Osteoblast (primary cell): ENCODE results near the gene EEF1A1. TPM values are rescaled to one million over a fixed set of nuclear protein-coding genes. Genes with fewer than 3 reads are reported as not detected.
A peak's percentile ranks its signal among the peaks of the same experiment; 100 is the strongest.
"Not testable (repeated sequence)": the region's sequence is repeated elsewhere in the genome, so short reads cannot be mapped to it uniquely, and the experiment has no call there.

Experiments used
- DNase-seq: peaks from one replicate; pipeline ENCODE4 v3.0.0; 2011; ENCODE audit warnings: low spot score, mixed read lengths; ENCODE audit not compliant: insufficient read length; ENCODE audit errors: missing footprints
- H2AFZ ChIP-seq: 2 replicates; pipeline ENCODE4 v1.6.0; 2011; ENCODE audit warnings: mild to moderate bottlenecking, low read length
- H3K27ac ChIP-seq: 2 replicates; pipeline ENCODE4 v1.5.1; 2011; ENCODE audit warnings: mild to moderate bottlenecking, low read depth, low read length, moderate library complexity
- H3K27me3 ChIP-seq: 2 replicates; pipeline ENCODE4 v1.6.0; 2012; ENCODE audit warnings: mild to moderate bottlenecking, control low read depth, inconsistent platforms, low read length, moderate library complexity; ENCODE audit not compliant: insufficient read depth
- H3K36me3 ChIP-seq: 2 replicates; pipeline ENCODE4 v1.5.1; 2011; ENCODE audit warnings: mild to moderate bottlenecking, low read length, control low read depth, moderate library complexity; ENCODE audit not compliant: insufficient read depth
- H3K4me1 ChIP-seq: 2 replicates; pipeline ENCODE4 v1.5.1; 2011; ENCODE audit warnings: mild to moderate bottlenecking, low read length, control low read depth, moderate library complexity; ENCODE audit not compliant: insufficient read depth
- H3K4me2 ChIP-seq: 2 replicates; pipeline ENCODE4 v1.6.0; 2011; ENCODE audit warnings: mild to moderate bottlenecking, low read length; ENCODE audit not compliant: insufficient read depth
- H3K4me3 ChIP-seq: fragments of 200-600 bp; sonication (generic); 3 replicates; pipeline ENCODE4 v1.5.1; 2012; ENCODE audit warnings: mild to moderate bottlenecking, low read length, inconsistent platforms; ENCODE audit not compliant: insufficient read depth
- H3K79me2 ChIP-seq: 2 replicates; pipeline ENCODE4 v1.6.0; 2012; ENCODE audit warnings: mild to moderate bottlenecking, low read length, control low read depth, inconsistent platforms; ENCODE audit not compliant: insufficient read depth
- H3K9me3 ChIP-seq: 2 replicates; pipeline ENCODE4 v1.5.1; 2011; ENCODE audit warnings: low read depth, low read length, control low read depth
- H4K20me1 ChIP-seq: 2 replicates; pipeline ENCODE4 v1.6.0; 2012; ENCODE audit warnings: mild to moderate bottlenecking, low read length, control low read depth; ENCODE audit not compliant: insufficient read depth
- CTCF ChIP-seq: IDR thresholded peaks from 2 replicates; pipeline ENCODE4 v1.5.1; 2011; ENCODE audit warnings: mild to moderate bottlenecking, low read depth, low read length, moderate library complexity; ENCODE audit errors: extremely low read depth
- total RNA-seq: library from RNA; depleted of rRNA; stranded (reverse); fragments of >200 nt; gene quantifications from 2 replicates; pipeline ENCODE4 v1.2.3, GENCODE V29; 2012

Gene EEF1A1
- total RNA-seq, result 18,909 and 19,513 TPM in 2 replicates

- no peaks in the 10 kb centered on the region for H3K27me3 ChIP-seq
- TF ChIP-seq CTCF, result no peak
- peaks cover 37% of the 10 kb centered on the region for H3K4me1 ChIP-seq
- H3K36me3 ChIP-seq, result peaks cover 44% of the 10 kb centered on the region
- peak within 1 kb of the TSS; percentile 84 for H3K4me2 ChIP-seq
- H3K4me3 ChIP-seq, result peak within 1 kb of the TSS; percentile 85
- no peaks in the 10 kb centered on the region for H3K9me3 ChIP-seq
- H3K27ac ChIP-seq, result peak within 1 kb of the TSS; percentile 98
- peaks cover 37% of the 10 kb centered on the region for H4K20me1 ChIP-seq
- peak within 1 kb of the TSS; percentile 79 for H2AFZ ChIP-seq
- peak; percentile 98 for DNase-seq
- peaks cover 43% of the 10 kb centered on the region for H3K79me2 ChIP-seq
Observed at GRCh38 chr6:73520688-73521350, at the start of gene EEF1A1. Gene EEF1A1 (minus strand): TSS chr6:73521032. CDS start chr6:73520026, 1,006 bp downstream.

GRCh38 chr6:73569121-73569520 is 48.3 kb upstream of the EEF1A1 start:
- H3K79me2 ChIP-seq, result no peaks in the 10 kb centered on the region
- H3K27ac ChIP-seq, result no peak overlapping the region
- H3K4me1 ChIP-seq, result peaks cover 11% of the 10 kb centered on the region
- no peaks in the 10 kb centered on the region for H3K27me3 ChIP-seq
- H4K20me1 ChIP-seq, result no peaks in the 10 kb centered on the region
- no peak for TF ChIP-seq CTCF
- no peak overlapping the region for H2AFZ ChIP-seq
- H3K36me3 ChIP-seq, result no peaks in the 10 kb centered on the region
- no peak overlapping the region for H3K4me2 ChIP-seq
- DNase-seq, result peak; percentile 76
- no peaks in the 10 kb centered on the region for H3K9me3 ChIP-seq
- H3K4me3 ChIP-seq, result no peak overlapping the region

GRCh38 chr6:73566954-73567591 is 46.2 kb upstream of the EEF1A1 start:
- Histone ChIP-seq H3K4me2 (no peak overlapping the region), H2AFZ (peak overlapping the region; percentile 62), H3K79me2 (no peaks in the 10 kb centered on the region), H3K9me3 (no peaks in the 10 kb centered on the region), H3K36me3 (no peaks in the 10 kb centered on the region), H3K4me3 (no peak overlapping the region), H3K27me3 (no peaks in the 10 kb centered on the region), H3K4me1 (peaks cover 11% of the 10 kb centered on the region), H3K27ac (peak overlapping the region; percentile 33), H4K20me1 (no peaks in the 10 kb centered on the region)
- no peak for TF ChIP-seq CTCF
- DNase-seq, result peak; percentile 54

- not testable (repeated sequence) for H3K79me2 ChIP-seq, H3K9me3 ChIP-seq, H3K4me2 ChIP-seq, H4K20me1 ChIP-seq, H3K27ac ChIP-seq, H3K27me3 ChIP-seq, H3K36me3 ChIP-seq, DNase-seq, H3K4me3 ChIP-seq
- Histone ChIP-seq H2AFZ (peak overlapping the region; percentile 80), H3K4me1 (peaks cover 11% of the 10 kb centered on the region)
Observed at GRCh38 chr6:73566486-73566871, 45.6 kb upstream of the EEF1A1 start.
